Measurements from ENCODE around the gene RNF183.

DNA sequence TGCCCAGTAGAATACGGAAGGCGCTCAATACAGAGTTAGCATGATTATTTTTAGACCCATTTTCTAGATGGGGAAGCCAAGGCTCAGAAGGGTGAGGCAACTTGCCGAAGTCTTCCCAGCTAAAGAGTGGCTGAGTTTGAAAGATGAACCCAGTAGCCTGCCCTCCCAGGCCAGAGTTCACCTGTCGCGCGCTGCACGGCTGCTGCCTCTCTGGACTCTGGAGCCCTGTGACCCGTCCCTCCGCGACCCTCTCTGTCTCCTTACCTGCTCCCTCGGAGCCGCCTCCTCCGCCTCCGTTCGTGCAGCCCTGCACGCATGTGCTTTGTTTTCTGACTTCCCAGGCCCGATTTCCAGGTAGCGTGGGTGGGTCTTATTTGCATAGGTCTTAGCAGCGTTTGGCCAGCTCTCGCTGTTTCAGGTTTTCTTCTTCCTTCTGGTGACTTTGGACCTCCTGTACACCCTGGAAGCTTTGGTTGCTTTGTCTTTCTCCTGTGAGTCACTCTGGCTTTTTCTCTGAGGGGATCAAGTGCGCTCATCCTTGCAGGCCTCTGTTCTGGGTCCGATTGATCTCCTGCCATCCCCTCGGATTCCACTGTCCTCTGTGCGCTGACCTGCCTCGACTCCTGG is at the start of gene RNF183:
- TF ChIP-seq, protein P1, sequence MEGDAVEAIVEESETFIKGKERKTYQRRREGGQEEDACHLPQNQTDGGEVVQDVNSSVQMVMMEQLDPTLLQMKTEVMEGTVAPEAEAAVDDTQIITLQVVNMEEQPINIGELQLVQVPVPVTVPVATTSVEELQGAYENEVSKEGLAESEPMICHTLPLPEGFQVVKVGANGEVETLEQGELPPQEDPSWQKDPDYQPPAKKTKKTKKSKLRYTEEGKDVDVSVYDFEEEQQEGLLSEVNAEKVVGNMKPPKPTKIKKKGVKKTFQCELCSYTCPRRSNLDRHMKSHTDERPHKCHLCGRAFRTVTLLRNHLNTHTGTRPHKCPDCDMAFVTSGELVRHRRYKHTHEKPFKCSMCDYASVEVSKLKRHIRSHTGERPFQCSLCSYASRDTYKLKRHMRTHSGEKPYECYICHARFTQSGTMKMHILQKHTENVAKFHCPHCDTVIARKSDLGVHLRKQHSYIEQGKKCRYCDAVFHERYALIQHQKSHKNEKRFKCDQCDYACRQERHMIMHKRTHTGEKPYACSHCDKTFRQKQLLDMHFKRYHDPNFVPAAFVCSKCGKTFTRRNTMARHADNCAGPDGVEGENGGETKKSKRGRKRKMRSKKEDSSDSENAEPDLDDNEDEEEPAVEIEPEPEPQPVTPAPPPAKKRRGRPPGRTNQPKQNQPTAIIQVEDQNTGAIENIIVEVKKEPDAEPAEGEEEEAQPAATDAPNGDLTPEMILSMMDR (IDR thresholded peaks at IDR 0.05; ENCODE audit: low read length): no peak
- TF ChIP-seq EZH2 (optimal IDR thresholded peaks at IDR 0.05; ENCODE audit: low read depth, low read length) (no peak), EZH2phosphoT487 (IDR thresholded peaks at IDR 0.05; ENCODE audit: low read length) (no peak)
